Measurements from ENCODE around the gene TBC1D22B.

Gene TBC1D22B

GRCh38 chr6:37251211-37251780 lies 6.3 kb upstream of the TBC1D22B start:
- H3K27ac ChIP-seq: no peak overlapping the region
- no peak for TF ChIP-seq CTCF (conservative IDR thresholded peaks at IDR 0.05)

- no peak overlapping the region for H3K27ac ChIP-seq
- no peak for TF ChIP-seq CTCF (conservative IDR thresholded peaks at IDR 0.05)
Observed at GRCh38 chr6:37253486-37254007, 4.0 kb upstream of the TBC1D22B start.

GRCh38 chr6:37254881-37255280 lies 2.7 kb upstream of the TBC1D22B start:
- no peak for TF ChIP-seq CTCF (conservative IDR thresholded peaks at IDR 0.05)
- no peak overlapping the region for H3K27ac ChIP-seq

GRCh38 chr6:37256692-37257319 lies 766 bp upstream of the TBC1D22B start:
- H3K27ac ChIP-seq: peak overlapping the region; percentile 81
- no peak for TF ChIP-seq CTCF (conservative IDR thresholded peaks at IDR 0.05)

- peak overlapping the region; percentile 81 for H3K27ac ChIP-seq
- TF ChIP-seq CTCF (conservative IDR thresholded peaks at IDR 0.05): no peak
Observed at GRCh38 chr6:37257320-37257633, 295 bp upstream of the TBC1D22B start.

GRCh38 chr6:37258405-37259105 lies 983 bp downstream of the TBC1D22B start:
- peak overlapping the region; percentile 81 for H3K27ac ChIP-seq
- TF ChIP-seq CTCF (conservative IDR thresholded peaks at IDR 0.05): no peak

- TF ChIP-seq CTCF (conservative IDR thresholded peaks at IDR 0.05): no peak
- no peak overlapping the region for H3K27ac ChIP-seq
Observed at GRCh38 chr6:37259191-37259590, 1.6 kb downstream of the TBC1D22B start.
